Measurements from ENCODE around the gene MAMLD1. TPM values are rescaled to one million over a fixed set of nuclear protein-coding genes. Genes with fewer than 3 reads are reported as not detected.

Gene MAMLD1, protein sequence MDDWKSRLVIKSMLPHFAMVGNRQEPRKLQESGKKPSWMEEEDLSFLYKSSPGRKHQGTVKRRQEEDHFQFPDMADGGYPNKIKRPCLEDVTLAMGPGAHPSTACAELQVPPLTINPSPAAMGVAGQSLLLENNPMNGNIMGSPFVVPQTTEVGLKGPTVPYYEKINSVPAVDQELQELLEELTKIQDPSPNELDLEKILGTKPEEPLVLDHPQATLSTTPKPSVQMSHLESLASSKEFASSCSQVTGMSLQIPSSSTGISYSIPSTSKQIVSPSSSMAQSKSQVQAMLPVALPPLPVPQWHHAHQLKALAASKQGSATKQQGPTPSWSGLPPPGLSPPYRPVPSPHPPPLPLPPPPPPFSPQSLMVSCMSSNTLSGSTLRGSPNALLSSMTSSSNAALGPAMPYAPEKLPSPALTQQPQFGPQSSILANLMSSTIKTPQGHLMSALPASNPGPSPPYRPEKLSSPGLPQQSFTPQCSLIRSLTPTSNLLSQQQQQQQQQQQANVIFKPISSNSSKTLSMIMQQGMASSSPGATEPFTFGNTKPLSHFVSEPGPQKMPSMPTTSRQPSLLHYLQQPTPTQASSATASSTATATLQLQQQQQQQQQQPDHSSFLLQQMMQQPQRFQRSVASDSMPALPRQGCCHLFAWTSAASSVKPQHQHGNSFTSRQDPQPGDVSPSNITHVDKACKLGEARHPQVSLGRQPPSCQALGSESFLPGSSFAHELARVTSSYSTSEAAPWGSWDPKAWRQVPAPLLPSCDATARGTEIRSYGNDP
- 5.5 to 6.2 TPM (median 5.9 TPM) in 5 replicates for total RNA-seq (2022; extraction: Qiagen RNA extraction; ENCODE audit: low read depth)

DNA sequence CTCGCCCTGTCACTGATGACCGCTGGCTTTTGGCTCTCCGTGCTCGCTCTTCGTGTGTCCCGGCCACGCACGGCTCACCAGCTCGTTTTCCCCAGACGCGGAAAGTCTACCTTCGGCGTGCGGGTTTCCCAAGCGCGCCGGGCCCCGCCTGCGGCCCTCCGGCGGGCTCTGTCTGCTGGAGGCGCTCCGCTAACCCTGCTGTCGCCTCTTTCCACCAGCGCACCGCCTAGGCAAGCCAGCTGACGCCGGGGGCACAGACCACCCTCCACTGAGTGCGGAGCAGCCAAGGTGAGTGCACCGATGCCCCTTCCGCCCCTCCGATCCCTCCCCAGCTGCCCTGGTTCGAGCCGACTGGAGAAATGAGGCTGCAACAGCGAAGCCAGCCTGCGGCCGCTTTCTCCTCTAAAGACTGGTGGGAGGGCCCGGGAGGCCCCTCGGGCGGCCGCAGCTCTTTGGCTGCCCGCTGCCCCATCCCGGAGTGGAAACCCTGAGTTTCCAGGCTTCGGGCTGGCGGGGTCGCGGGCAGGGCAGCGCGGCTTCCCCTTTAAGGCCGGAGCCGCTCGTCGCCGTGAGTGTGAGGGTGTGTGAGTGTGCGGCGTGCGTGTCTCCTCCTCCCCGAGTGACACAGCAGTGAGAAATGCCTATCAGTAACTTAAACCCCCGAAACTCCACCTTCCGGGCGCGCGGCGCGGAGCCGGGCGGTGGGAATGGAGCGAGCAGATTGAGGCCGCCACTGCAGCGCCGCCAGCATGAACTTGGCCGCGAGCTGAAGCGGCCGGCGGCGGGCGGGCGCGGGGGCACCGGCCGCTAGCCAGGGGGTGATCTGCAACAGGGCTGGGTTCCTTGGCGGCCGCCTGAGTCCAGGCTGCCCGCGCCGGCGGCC is at the start of gene MAMLD1:
TSS of gene MAMLD1 (plus strand) at position 719 of the 883 bp plus-strand sequence. CDS start 82,200 bp downstream, outside the sequence.

Other genes with a start within 250 kb of the MAMLD1 start
- 4.6 to 7.6 TPM (median 6.8 TPM) in 5 replicates for gene MTM1, start 205.3 kb downstream of the MAMLD1 start, total RNA-seq (2022; extraction: Qiagen RNA extraction; ENCODE audit: low read depth)

All from A549 treated with GW870086 at 1 μM for 4 hours (cell line).